CD8-positive, alpha-beta memory T cell (primary cell): ENCODE results near the gene PRPF40B. TPM values are rescaled to one million over a fixed set of nuclear protein-coding genes. Genes with fewer than 3 reads are reported as not detected.

Source experiments
- CTCF ChIA-PET: fragments of 350-600 bp; sonication (Branson Sonifier 250); formaldehyde crosslinking; loops from one replicate; lab custom pipeline; 2021; ENCODE audit warnings: antibody characterized with exemption; lab: Charles Lee
- POLR2A ChIA-PET: fragments of 350-600 bp; sonication (Branson Sonifier 250); formaldehyde crosslinking; loops from one replicate; lab custom pipeline; 2021; ENCODE audit warnings: antibody characterized with exemption; lab: Charles Lee
- DNase-seq, 5 donors: peaks; one replicate each; pipeline versions ENCODE4 v3.0.0 to v3.0.0-alpha.2; 2020 to 2022; ENCODE audit warnings: mixed read lengths in 1 of 5
- H3K27ac ChIP-seq: one replicate; pipeline ENCODE4 v1.7.0; 2013; ENCODE audit warnings: low read depth, mild to moderate bottlenecking, low read length, moderate library complexity
- H3K27me3 ChIP-seq: 2 replicates; pipeline ENCODE4 v1.7.0; 2013; ENCODE audit warnings: low read length, mild to moderate bottlenecking; ENCODE audit not compliant: insufficient read depth, poor library complexity, severe bottlenecking
- H3K36me3 ChIP-seq: 2 replicates; pipeline ENCODE4 v1.7.0; 2013; ENCODE audit warnings: mild to moderate bottlenecking, low read length, moderate library complexity; ENCODE audit not compliant: insufficient read depth
- H3K4me1 ChIP-seq: 2 replicates; pipeline ENCODE4 v1.7.0; 2013; ENCODE audit warnings: mild to moderate bottlenecking, low read length, moderate library complexity; ENCODE audit not compliant: insufficient read depth
- H3K4me3 ChIP-seq: 2 replicates; pipeline ENCODE4 v1.7.0; 2013; ENCODE audit warnings: mild to moderate bottlenecking, low read length
- H3K9me3 ChIP-seq: 2 replicates; pipeline ENCODE4 v1.7.0; 2013; ENCODE audit warnings: mild to moderate bottlenecking, low read length
- H3K27ac Mint-ChIP-seq, 8 donors: one replicate each; pipeline ENCODE4 v1.8.0; 2020 to 2021; ENCODE audit warnings: mixed read lengths in 8 of 8, mild to moderate bottlenecking in 6 of 8, inconsistent platforms in 3 of 8, moderate library complexity in 3 of 8
- H3K27me3 Mint-ChIP-seq, 2 donors: one replicate each; pipeline ENCODE4 v1.8.0; 2020 to 2021; ENCODE audit warnings: mixed read lengths in 2 of 2, mild to moderate bottlenecking in 1 of 2, moderate library complexity in 1 of 2
- H3K36me3 Mint-ChIP-seq, 3 donors: one replicate each; pipeline ENCODE4 v1.8.0; 2020 to 2021; ENCODE audit warnings: mixed read lengths in 3 of 3, inconsistent platforms in 1 of 3, mild to moderate bottlenecking in 1 of 3
- H3K4me1 Mint-ChIP-seq, 3 donors: one replicate each; pipeline ENCODE4 v1.8.0; 2020 to 2021; ENCODE audit warnings: mixed read lengths in 3 of 3, inconsistent platforms in 1 of 3, mild to moderate bottlenecking in 1 of 3
- H3K4me3 Mint-ChIP-seq, 7 donors: one replicate each; pipeline ENCODE4 v1.8.0; 2020 to 2021; ENCODE audit warnings: mixed read lengths in 7 of 7, mild to moderate bottlenecking in 6 of 7, moderate library complexity in 4 of 7, inconsistent platforms in 2 of 7
- H3K9me3 Mint-ChIP-seq, 5 donors: one replicate each; pipeline ENCODE4 v1.8.0; 2020 to 2022; ENCODE audit warnings: mixed read lengths in 5 of 5, mild to moderate bottlenecking in 3 of 5, moderate library complexity in 2 of 5, inconsistent platforms in 1 of 5
- polyA plus RNA-seq: library from polyadenylated mRNA; unstranded; fragments of 300-500 nt; fragmentation: Illumina TruSeq; gene quantifications from one replicate; pipeline ENCODE4 v1.2.3, GENCODE V29; 2021
- total RNA-seq, 2 experiments: library from RNA; stranded (reverse); gene quantifications; one replicate each; pipeline ENCODE4 v1.2.3, GENCODE V29; 2021

Gene PRPF40B
- total and polyA plus RNA-seq, 3 experiments from 2014 or later = 2.0 to 9.9 (median 9.0) TPM

DNA sequence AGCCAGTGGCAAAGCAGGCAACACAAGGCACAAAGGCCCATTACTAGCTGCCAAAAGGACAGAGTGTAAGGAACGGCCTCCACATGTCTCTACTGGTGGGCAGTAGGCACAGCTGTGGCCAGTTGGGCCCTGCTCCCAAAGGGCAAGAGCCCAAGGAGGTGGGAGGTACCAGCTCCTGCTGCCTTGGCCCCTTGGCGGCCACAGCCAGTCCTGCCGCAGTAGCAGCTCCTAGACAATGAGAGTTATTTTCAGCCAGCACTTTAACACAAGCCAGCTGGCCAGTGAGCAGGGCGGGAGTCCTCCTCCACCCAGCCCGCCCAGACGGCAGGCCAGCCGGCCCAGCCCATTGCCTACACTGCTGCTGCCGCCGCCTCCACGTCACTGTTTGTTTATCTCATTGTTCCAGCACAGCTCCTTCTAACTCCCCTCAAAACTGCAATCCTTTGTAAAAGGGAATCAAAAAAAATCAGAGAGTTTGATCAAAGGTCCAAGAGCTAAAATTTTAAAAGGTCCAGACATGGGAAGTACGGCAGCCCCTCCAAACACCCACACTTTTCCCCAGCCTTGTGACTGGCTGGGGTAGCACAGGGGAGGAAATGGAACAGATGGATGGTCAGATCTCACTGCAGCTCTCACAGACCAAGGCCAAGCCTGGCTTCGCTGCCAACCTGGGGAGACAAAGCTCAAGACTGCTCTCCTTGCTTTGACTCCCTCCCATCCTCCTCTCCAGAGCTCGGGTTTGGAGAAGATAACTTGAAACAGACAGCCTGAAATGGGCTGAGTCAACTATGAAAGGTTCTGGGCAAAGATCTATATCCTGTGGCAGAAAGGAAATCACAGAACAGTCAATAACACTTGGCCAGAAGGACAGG, 50.3 kb downstream of the PRPF40B start:
- H3K4me3 Mint-ChIP-seq = peak overlapping the region in 4 of 7 donors; percentile 18 to 54 (median 44)
- H3K4me1 Mint-ChIP-seq = peaks cover 72 to 85% (median 84%) of the 10 kb centered on the region in 3 donors
- H3K9me3 Mint-ChIP-seq = no peaks in the 10 kb centered on the region
- Histone ChIP-seq H3K36me3 (no peaks in the 10 kb centered on the region), H3K9me3 (no peaks in the 10 kb centered on the region), H3K27ac (peak overlapping the region; percentile 64), H3K4me1 (peaks cover 83% of the 10 kb centered on the region), H3K4me3 (no peak overlapping the region), H3K27me3 (no peaks in the 10 kb centered on the region)
- no peaks in the 10 kb centered on the region for H3K27me3 Mint-ChIP-seq
- CTCF ChIA-PET = interaction anchor here (0.6 to 14.4 kb wide), 13 partner anchors 10 to 802 kb away, joined by 3 to 120 read pairs (median 3); partner anchors contain the start of genes FMNL3, PRPF40B and TMBIM6
- peak overlapping the region; percentile 90 to 99 (median 98) for H3K27ac Mint-ChIP-seq
- POLR2A ChIA-PET = interaction anchor here (1.3 kb wide), 1 partner anchor 24 kb away, joined by 4 read pairs; no protein-coding TSS in a partner anchor
- H3K36me3 Mint-ChIP-seq = peaks cover 0 to 2% (median 0%) of the 10 kb centered on the region in 3 donors
- no peak for DNase-seq

DNA sequence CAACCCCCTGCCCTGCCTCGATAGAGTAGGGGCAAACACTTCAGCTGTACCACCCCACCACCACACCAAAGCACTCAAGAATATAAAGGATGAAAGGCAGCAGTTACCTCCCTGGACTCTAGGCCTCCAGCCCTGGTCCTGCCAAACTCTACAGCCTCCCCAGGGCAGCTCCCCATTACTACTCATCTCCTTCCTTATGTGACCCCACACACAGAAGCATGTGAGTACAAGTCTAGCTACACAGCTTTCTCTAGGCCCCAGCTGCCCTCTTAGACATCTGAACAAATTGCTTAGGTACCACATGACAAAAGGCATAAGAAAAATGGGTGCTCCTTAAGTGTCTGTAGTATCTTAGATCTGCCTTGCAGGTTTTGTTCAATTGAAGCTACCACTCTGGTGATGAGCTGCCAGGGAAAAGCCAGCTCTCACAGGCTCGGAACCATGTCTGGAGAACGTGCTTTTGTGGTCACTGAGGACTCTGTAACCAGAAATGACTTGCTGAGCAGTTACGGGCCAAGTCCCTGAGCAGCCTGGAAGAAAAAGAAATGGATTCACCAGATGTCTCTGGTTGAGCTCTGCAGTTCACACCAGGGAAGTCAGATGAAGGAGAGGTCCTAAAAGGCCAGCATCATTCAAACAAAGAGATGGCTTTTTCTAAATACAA, 51.1 kb downstream of the PRPF40B start:
- Mint-ChIP-seq H3K27ac (peak overlapping the region; percentile 87 to 99 (median 98)), H3K27me3 (no peaks in the 10 kb centered on the region), H3K9me3 (no peaks in the 10 kb centered on the region), H3K4me1 (peaks cover 71 to 84% (median 79%) of the 10 kb centered on the region in 3 donors), H3K4me3 (peak overlapping the region in 3 of 7 donors; percentile 2 to 46 (median 46)), H3K36me3 (peaks cover 0 to 2% (median 0%) of the 10 kb centered on the region in 3 donors)
- peaks cover 77% of the 10 kb centered on the region for H3K4me1 ChIP-seq
- no peaks in the 10 kb centered on the region for H3K9me3 ChIP-seq
- H3K27me3 ChIP-seq = no peaks in the 10 kb centered on the region
- no peak for DNase-seq
- H3K4me3 ChIP-seq = no peak overlapping the region
- ChIA-PET CTCF (interaction anchor here (0.6 to 14.4 kb wide), 12 partner anchors 11 to 803 kb away, joined by 3 to 120 read pairs (median 4); partner anchors contain the start of genes FMNL3, PRPF40B and TMBIM6), POLR2A (interaction anchor here (0.7 to 1.4 kb wide), 4 partner anchors 11 to 31 kb away, joined by 3 to 5 read pairs (median 4); no protein-coding TSS in a partner anchor)
- H3K27ac ChIP-seq = peak overlapping the region; percentile 64
- no peaks in the 10 kb centered on the region for H3K36me3 ChIP-seq

DNA sequence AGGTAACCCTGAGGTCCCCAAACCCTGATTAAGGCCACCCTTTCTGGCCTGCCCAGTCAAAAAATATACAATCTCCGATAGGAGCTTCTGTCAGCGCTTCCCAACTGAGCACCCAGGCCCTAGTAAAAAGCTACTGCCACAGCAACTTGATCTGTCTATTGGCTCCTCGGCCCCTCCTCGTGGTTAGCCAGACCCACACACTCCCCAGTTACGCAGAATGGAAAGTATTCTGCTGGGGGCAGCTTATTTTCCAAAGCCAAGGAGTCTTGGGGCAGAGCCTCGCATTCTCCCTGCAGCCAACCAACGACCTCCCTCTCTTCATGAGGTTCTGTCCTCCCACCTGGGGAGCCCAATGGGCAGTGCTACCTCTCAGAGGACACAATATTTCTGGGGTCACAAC, 51.8 kb downstream of the PRPF40B start:
- H3K4me1 Mint-ChIP-seq = peaks cover 65 to 79% (median 73%) of the 10 kb centered on the region in 3 donors
- Histone ChIP-seq H3K9me3 (no peaks in the 10 kb centered on the region), H3K36me3 (no peaks in the 10 kb centered on the region), H3K27ac (no peak overlapping the region), H3K4me3 (no peak overlapping the region), H3K4me1 (peaks cover 70% of the 10 kb centered on the region), H3K27me3 (no peaks in the 10 kb centered on the region)
- ChIA-PET POLR2A (interaction anchor here (0.7 to 1.4 kb wide), 3 partner anchors 12 to 31 kb away, joined by 3 to 5 read pairs (median 3); no protein-coding TSS in a partner anchor), CTCF (interaction anchor here (0.9 to 14.4 kb wide), 9 partner anchors 12 to 66 kb away, joined by 3 to 120 read pairs (median 6); partner anchors contain the start of genes FMNL3, PRPF40B and TMBIM6)
- H3K27me3 Mint-ChIP-seq = no peaks in the 10 kb centered on the region
- no peak for DNase-seq
- peaks cover 0 to 2% (median 0%) of the 10 kb centered on the region in 3 donors for H3K36me3 Mint-ChIP-seq
- peak overlapping the region in 7 of 8 donors; percentile 88 to 99 (median 98) for H3K27ac Mint-ChIP-seq
- H3K4me3 Mint-ChIP-seq = no peak overlapping the region
- H3K9me3 Mint-ChIP-seq = no peaks in the 10 kb centered on the region

DNA sequence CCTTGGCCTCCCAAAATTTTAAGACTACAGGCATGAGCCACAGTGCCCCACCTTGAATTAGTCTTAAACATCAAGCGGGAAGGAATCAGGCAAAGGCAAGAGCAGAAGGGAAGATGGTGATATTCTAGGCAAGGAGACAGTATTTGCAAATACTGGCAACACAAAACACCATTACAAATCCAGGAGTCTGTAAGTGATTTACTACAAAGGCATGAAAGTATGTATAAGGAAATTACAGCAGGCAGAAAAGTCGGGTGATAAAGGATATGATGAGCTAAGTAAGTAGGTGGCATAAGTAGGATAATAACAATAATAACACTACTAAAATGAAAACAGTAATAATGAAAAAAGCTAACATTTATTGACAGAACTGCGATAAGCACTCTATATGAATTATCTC, 55.4 kb downstream of the PRPF40B start:
- no peak for DNase-seq
- H3K9me3 Mint-ChIP-seq = no peaks in the 10 kb centered on the region
- H3K9me3 ChIP-seq = no peaks in the 10 kb centered on the region
- H3K4me1 Mint-ChIP-seq = peaks cover 40 to 64% (median 55%) of the 10 kb centered on the region in 3 donors
- peaks cover 0 to 2% (median 0%) of the 10 kb centered on the region in 3 donors for H3K36me3 Mint-ChIP-seq
- no peaks in the 10 kb centered on the region for H3K27me3 ChIP-seq
- ChIA-PET POLR2A (no interaction called here), CTCF (interaction anchor here (1.7 to 2.1 kb wide), 2 partner anchors 12 to 34 kb away, joined by 4 to 11 read pairs; no protein-coding TSS in a partner anchor)
- H3K4me1 ChIP-seq = peaks cover 37% of the 10 kb centered on the region
- H3K27ac Mint-ChIP-seq = peak overlapping the region in 2 of 8 donors; percentile 23 to 61
- H3K36me3 ChIP-seq = no peaks in the 10 kb centered on the region
- H3K27me3 Mint-ChIP-seq = no peaks in the 10 kb centered on the region
- no peak overlapping the region for H3K4me3 Mint-ChIP-seq
- no peak overlapping the region for H3K27ac ChIP-seq
- H3K4me3 ChIP-seq = no peak overlapping the region

DNA sequence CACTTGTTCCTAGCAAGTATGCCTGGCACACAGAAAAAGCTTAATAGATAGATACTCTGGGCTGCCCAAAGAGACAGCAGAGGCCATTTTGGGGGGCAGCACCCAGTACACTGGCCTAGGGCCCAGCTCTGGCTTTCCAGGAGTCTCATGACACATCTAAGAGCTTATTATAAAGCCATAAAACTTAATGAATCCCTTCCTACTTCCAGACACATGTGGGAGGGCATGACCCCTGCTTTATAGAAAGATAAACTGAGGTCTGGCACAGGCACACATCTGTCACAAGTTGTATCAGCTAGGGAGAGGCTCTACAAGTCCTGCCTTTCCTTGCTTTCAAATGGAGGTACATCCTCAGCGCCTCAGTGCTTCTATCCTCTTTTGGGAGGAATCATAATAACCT, 56.7 kb downstream of the PRPF40B start:
- no peaks in the 10 kb centered on the region for H3K9me3 Mint-ChIP-seq
- CTCF ChIA-PET = interaction anchor here (0.9 to 2.1 kb wide), 4 partner anchors 10 to 36 kb away, joined by 4 to 11 read pairs (median 4); no protein-coding TSS in a partner anchor
- Histone ChIP-seq H3K27ac (no peak overlapping the region), H3K9me3 (no peaks in the 10 kb centered on the region), H3K4me1 (peaks cover 32% of the 10 kb centered on the region), H3K4me3 (no peak overlapping the region), H3K36me3 (no peaks in the 10 kb centered on the region), H3K27me3 (no peaks in the 10 kb centered on the region)
- DNase-seq = no peak
- peak overlapping the region in 2 of 8 donors; percentile 42 to 44 for H3K27ac Mint-ChIP-seq
- no peaks in the 10 kb centered on the region for H3K36me3 Mint-ChIP-seq
- H3K27me3 Mint-ChIP-seq = no peaks in the 10 kb centered on the region
- POLR2A ChIA-PET = interaction anchor here (0.6 kb wide), 1 partner anchor 15 kb away, joined by 3 read pairs; no protein-coding TSS in a partner anchor
- H3K4me3 Mint-ChIP-seq = no peak overlapping the region
- H3K4me1 Mint-ChIP-seq = peaks cover 38 to 64% (median 55%) of the 10 kb centered on the region in 3 donors

DNA sequence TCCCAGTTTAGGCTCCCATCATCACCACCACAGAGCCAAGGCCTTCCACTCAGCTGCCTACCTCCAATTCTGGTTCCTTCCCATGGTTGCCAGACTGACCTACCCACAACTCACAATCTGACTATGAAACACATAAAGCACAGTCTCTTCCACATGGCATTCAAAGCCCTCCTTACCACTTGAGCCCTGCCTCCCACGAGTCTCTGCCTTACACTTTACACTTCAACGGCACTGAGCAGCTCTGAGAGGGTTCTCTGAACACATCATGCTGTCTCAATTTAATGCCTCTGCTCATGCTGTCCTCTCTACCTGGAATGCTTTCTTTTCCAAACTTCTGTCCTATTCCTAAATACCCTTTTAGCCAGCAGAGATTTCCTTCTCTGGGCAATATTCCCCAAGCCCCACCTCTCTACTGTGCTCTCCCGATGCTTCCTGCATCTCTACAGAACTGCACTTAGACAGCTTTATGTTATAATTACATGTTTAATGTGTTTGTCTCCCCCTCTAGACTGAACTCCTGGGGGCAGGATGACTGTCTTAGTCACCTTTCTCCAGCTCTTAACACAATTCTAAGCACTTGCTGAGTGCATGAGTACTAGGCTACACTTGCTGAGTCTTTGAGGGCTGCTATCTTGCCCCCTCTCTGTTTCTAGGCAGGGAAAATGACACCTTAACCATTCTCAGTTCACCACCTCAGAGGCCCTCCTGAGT, 60.4 kb downstream of the PRPF40B start:
- Histone ChIP-seq H3K4me3 (no peak overlapping the region), H3K27me3 (no peaks in the 10 kb centered on the region), H3K9me3 (no peaks in the 10 kb centered on the region), H3K27ac (no peak overlapping the region), H3K36me3 (no peaks in the 10 kb centered on the region), H3K4me1 (peaks cover 11% of the 10 kb centered on the region)
- no peaks in the 10 kb centered on the region for H3K27me3 Mint-ChIP-seq
- peak overlapping the region in 6 of 8 donors; percentile 7 to 62 (median 48) for H3K27ac Mint-ChIP-seq
- DNase-seq = no peak
- peaks cover 27 to 56% (median 41%) of the 10 kb centered on the region in 3 donors for H3K4me1 Mint-ChIP-seq
- ChIA-PET CTCF (interaction anchor here (1.0 to 2.5 kb wide), 3 partner anchors 37 to 47 kb away, joined by 3 to 6 read pairs (median 4); no protein-coding TSS in a partner anchor), POLR2A (interaction anchor here (1.1 kb wide), 1 partner anchor 23 kb away, joined by 3 read pairs; the partner anchor contains the start of gene FMNL3)
- no peaks in the 10 kb centered on the region for H3K9me3 Mint-ChIP-seq
- H3K4me3 Mint-ChIP-seq = peak overlapping the region in 1 of 7 donors; percentile 25
- peaks cover 0 to 2% (median 0%) of the 10 kb centered on the region in 3 donors for H3K36me3 Mint-ChIP-seq
